ENCODE data around the gene TMEM250.

The TMEM250 gene

GRCh38 chr9:136147038-136147889, 28.6 kb upstream of the TMEM250 start:
- no peak for DNase-seq

GRCh38 chr9:136146126-136147037, 27.7 kb upstream of the TMEM250 start:
- DNase-seq = no peak

GRCh38 chr9:136145580-136145979, 26.9 kb upstream of the TMEM250 start:
- no peak for DNase-seq

GRCh38 chr9:136144450-136144849, 25.8 kb upstream of the TMEM250 start:
- no peak for DNase-seq

- DNase-seq = no peak
Measured at GRCh38 chr9:136143215-136144001, 24.7 kb upstream of the TMEM250 start.

- no peak for DNase-seq
Measured at GRCh38 chr9:136142859-136143214, 24.2 kb upstream of the TMEM250 start.

GRCh38 chr9:136142414-136142796, 23.7 kb upstream of the TMEM250 start:
- DNase-seq = no peak

- no peak for DNase-seq
Measured at GRCh38 chr9:136141682-136142413, 23.2 kb upstream of the TMEM250 start.

- no peak for DNase-seq
Measured at GRCh38 chr9:136140966-136141365, 22.3 kb upstream of the TMEM250 start.

GRCh38 chr9:136140046-136140445, 21.4 kb upstream of the TMEM250 start:
- no peak for DNase-seq

- peak; percentile 38 for DNase-seq
Measured at GRCh38 chr9:136138566-136138965, 19.9 kb upstream of the TMEM250 start.

- DNase-seq = no peak
Measured at GRCh38 chr9:136137321-136138265, 18.9 kb upstream of the TMEM250 start.

GRCh38 chr9:136136127-136136925, 17.7 kb upstream of the TMEM250 start:
- DNase-seq = no peak

GRCh38 chr9:136135326-136136126, 16.9 kb upstream of the TMEM250 start:
- no peak for DNase-seq

- DNase-seq = no peak
Measured at GRCh38 chr9:136133959-136134484, 15.3 kb upstream of the TMEM250 start.

- no peak for DNase-seq
Measured at GRCh38 chr9:136133191-136133958, 14.7 kb upstream of the TMEM250 start.

- no peak for DNase-seq
Measured at GRCh38 chr9:136132512-136133050, 13.9 kb upstream of the TMEM250 start.
